CD4-positive, alpha-beta T cell treated with Interferon alpha-2 for 1 hour (primary cell): Measurements from ENCODE around the gene STX3.
"Not testable (repeated sequence)": the region's sequence is repeated elsewhere in the genome, so short reads cannot be mapped to it uniquely, and the experiment has no call there.

Experiments
- DNase-seq, 2 donors: peaks; one replicate each; pipeline ENCODE4 v3.0.0-alpha.2; 2020 to 2022

Gene STX3

DNA sequence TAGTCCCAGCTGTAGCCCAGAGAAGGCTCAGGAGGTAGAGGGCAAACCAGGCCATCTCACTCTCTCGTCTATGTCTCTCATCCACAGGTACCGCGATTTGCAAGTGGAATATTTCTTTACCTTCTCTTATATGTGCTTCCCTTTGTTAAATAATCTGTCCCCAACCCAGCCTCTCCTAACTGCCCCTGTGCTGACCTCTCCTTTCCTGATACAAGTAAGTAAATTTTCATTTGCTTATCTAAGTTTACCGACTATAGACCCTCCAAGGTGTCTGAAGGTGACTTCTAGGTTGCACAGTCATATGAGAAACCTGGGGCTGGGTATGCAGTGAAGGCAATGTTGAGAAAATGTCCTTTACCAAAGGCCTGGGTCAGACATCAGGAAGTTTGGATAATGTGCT, 90.2 kb downstream of the STX3 start, which contains the start of gene CBLIF:
TSS of gene CBLIF (minus strand) at position 101 of the 400 bp plus-strand sequence. CDS start at position 55, 46 bp downstream.
- DNase-seq: no peak

- no peak for DNase-seq
Observed at GRCh38 chr11:59846556-59846955, 91.4 kb downstream of the STX3 start.

- no peak for DNase-seq
Observed at GRCh38 chr11:59847626-59848025, 92.5 kb downstream of the STX3 start.

DNA sequence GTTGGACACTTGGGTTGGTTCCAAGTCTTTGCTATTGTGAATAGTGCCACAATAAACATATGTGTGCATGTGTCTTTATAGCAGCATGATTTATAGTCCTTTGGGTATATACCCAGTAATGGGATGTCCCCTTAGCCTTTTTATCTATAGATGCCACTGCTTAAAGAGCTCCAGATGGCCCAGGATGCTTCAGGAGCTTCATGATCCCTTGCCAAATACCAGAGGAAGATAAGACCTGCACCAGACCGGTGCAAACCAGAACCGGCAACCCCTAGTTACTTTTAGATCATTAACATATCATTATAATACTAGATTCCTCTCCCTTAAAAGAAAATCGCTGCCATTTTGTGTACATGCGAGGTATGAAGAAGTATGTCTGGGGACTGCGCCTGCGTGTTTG, 93.3 kb downstream of the STX3 start:
- not testable (repeated sequence) for DNase-seq

- no peak for DNase-seq
Observed at GRCh38 chr11:59849129-59849528, 94.0 kb downstream of the STX3 start.

DNA sequence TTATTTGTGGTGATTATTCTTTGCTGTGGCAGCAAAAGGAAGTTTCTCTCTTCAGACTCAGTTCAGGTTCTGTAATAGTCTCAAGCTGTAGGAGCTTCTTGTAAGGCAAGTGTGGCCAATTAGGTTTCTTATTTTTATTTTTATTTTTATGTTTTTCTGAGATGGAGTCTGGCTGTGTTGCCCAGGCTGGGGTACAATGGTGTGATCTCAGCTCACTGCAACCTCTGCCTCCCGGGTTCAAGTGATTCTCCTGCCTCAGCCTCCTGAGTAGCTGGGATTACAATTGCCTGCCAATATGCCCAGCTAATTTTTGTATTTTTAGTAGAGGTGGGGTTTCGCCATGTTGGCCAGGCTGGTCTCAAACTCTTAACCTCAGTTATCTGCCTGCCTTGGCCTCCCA, 94.4 kb downstream of the STX3 start:
- DNase-seq: not testable (repeated sequence)

GRCh38 chr11:59851416-59851815, 96.2 kb downstream of the STX3 start:
- not testable (repeated sequence) for DNase-seq

GRCh38 chr11:59854871-59855270, 99.7 kb downstream of the STX3 start:
- no peak for DNase-seq
